HG03439 (cell line): ENCODE data around the gene KIAA0513.

Experiments used
- ATAC-seq: cut with Tn5 transposase; IDR thresholded peaks from one replicate; pipeline ENCODE4 v1.9.1; 2021; ENCODE audit warnings: mild to moderate bottlenecking, moderate library complexity; ENCODE audit not compliant: unreplicated experiment

KIAA0513 gene

DNA sequence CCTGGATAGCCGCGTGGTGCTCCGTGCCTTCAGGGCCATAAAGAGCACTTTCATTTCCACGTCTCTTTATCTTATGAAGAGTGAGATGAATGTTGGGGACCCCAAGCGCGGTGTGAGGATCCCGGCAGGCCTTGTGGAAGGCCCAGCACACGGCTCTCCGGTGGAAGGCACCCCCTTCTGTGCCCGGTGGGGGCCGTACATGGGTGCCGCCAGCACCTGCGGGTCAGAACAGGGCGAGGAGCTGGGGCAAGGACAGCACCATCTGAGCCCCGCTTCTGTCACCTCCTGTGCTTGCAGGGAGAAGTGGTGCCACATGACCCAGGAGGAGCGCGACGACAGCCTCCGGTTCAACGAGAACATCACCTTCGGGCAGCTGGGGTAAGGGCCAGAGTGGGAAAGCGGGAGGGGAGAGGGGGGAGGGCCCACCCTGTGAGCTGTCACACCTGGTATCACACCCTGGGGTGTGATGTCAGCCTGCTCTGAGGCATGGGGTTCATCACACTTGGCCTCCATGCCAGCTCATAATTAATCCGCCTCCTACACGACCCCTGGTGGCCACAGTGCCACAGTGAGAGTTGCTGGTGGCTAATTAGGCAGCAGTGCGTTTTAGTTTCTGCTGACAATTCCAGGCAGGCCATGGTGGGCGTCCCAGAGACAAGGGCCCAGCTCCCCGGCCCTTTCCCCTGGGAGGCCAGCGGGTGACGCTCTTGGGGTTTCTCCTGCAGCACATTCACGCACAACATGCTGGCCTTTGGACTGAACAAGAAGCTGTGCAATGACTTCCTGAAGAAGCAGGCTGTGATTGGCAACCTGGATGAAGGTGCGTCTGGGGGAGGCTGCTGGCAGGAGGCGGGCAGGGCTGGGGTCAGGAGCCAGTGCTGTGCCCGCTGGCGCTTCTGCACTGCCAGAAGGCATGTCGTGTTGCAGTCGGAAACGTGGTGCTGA is 59.0 kb downstream of the KIAA0513 start:
- ATAC-seq: no peak

DNA sequence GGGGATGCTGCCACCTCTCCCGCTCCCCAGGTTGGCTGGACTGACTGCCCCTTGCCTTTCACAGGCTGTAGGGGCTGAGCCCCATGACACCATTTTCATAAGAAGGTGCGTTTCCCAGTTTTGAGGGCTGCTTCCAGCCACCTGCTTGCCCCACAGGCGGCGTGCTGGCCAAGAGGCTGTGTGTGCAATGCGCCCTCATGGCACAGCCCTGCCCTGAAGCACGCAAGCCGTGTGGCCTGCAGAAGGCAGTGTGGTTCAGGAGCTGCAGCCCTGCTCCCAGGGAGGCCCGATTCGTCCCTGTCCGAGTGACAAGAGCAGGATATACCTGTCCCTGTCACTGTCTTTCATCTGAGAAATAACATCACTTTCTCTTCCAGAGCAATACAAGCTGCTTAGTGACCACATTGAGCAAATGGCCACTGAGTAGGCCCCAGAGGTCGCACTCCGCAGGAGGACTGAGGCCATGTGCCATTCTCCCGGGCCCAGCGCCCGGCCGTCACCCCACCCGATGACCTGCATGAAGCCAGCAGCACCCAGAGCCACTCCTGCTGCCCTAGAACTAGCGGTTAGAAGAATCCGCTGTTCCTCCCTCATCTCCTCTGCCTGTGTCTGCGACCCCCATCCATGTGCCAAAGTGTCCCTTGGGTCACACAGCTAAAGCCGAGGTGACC is 60.4 kb downstream of the KIAA0513 start:
- ATAC-seq: no peak

GRCh38 chr16:85088570-85089199 is 61.1 kb downstream of the KIAA0513 start:
- no peak for ATAC-seq

DNA sequence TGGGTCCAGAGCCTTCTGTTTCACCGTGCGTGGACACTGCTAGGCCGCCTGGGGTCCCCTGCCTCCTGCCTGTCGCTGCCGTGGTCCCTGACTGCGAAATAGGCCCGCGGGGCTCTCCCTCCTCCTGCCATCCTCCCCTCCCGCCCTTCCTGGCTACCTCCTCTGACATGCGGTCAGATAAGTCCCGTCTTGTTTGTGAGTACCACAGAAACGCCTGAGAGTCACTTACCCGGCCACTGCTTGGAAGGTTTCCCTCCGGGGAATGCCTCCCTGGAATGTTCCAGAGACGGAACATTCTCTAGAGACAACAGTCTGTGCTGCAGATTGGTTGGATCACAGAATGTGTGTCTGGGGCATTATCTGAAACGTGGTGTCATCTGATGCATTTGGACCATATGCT is 61.9 kb downstream of the KIAA0513 start:
- ATAC-seq: no peak

DNA sequence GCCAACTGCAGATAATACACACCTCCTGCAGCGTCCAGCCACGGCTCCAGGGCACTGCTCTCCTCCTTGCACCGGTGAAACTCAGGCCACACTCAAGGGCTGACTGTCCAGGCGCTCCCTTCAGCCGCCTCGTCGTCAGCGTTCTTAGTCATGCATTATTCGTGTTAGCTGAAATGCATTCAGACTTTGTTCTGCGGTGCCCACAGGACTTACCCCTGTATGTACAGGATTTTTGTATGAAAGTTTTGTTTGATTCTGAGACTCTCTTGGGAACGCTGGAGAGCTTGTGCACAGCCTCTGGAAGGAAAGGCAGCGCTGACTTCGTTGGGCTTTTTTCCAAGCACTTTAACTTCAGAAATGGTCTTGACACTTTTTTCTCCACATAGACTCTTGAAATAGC is 62.6 kb downstream of the KIAA0513 start:
- no peak for ATAC-seq

DNA sequence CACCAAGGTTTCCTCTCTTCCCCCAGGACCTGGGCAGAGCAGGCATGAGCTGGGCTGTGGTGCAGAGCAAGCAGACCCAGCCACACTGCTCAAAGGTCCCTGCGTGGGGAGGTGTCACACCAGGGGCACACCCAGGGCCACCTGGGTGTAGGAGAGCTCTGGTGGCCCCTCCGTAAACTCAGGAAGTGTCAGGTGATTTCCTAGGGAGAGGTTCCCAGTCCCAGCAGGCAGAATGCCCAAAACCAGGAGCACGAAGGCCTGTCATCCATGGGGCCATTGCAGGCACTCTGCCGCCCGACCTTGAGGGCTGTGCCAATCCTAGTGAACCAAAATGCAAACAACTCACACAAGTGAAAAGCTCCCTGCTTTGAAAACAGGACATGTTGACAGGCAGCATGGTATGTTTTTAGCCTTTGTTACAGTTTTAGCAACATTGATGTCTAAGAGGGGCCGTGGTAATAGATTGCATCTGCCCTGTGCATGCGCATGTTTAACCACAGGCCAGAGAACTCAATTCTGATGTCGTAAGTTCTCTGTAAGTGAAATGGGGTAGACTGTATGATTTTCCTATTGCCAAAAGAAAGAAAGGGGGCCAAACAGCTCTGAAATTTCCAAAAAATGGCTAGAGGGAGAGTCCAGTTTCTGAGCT is 63.4 kb downstream of the KIAA0513 start:
- ATAC-seq: no peak

GRCh38 chr16:85091522-85091910 is 63.9 kb downstream of the KIAA0513 start:
- no peak for ATAC-seq

DNA sequence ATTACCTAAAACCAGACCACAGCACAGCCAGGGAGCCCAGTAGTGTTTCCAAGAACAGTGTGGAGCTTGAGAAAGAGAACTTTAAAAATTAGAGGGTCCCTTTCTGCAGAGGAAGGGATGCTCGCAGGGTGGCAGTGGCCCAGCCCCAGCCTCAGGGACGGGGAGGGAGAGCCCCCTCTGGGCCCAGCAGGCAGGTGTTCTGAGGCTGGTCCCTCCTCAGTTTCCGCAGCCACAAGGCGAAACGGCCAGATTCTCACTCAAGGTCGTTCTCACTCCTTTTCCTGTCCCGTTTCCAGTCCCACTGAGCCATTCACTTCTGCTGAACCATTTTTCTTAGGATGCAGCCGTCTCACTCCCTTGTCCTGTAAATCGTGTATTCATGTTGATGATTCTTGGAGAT is 64.7 kb downstream of the KIAA0513 start:
- ATAC-seq: no peak

DNA sequence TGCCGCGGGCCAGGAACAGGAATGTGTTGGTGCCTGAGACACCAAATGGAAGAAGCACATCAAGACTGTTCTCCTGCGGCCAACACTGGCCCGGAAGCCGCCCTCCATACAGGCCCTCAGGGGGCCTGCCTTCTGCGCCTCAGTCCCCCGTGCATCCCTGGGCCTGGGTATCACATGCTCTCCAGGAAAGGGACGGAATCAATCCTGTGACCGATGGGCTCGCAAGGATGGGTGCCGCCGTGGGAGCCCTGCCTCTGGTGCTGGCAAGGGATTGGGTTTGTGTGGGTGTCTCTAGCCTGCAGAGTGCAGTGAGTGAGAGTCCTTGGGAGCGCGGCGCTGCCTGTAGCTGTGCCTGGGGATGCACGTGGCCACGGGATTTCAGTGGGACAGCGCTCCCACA is 65.3 kb downstream of the KIAA0513 start:
- no peak for ATAC-seq

- ATAC-seq: no peak
Observed at GRCh38 chr16:85093705-85094104, 66.1 kb downstream of the KIAA0513 start.

DNA sequence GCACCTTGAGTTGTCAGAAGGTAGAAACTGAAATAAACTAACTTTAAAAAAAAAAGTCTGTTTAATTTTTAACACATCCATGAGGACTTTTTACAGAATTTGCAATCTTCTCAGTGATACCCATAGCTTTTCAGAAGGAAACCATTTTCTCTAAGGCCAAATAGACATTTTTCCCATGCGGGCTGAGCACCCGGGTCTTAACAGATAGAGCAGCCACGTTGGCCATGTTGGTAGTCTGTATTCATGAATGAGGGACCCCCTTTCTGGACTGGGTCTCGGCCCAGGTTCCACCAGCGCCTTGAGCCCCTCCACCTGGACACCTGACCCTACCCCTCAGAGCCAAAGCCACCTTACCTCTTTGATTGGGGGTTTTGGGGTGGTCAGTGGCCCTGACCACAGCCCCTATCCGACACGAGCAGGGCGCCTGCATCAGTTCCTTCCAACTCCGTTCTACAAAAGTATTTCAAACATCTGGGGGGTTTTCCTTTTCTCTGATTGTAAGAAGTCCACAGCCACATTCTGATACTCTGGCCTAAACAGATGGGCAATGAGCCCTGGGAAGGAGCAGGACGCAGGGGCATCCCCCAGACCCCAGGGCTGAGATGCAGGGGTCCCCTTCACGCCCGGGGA is 66.7 kb downstream of the KIAA0513 start:
- ATAC-seq: no peak

GRCh38 chr16:85094812-85095211 is 67.2 kb downstream of the KIAA0513 start:
- no peak for ATAC-seq

GRCh38 chr16:85096921-85097320 is 69.3 kb downstream of the KIAA0513 start:
- ATAC-seq: no peak

- no peak for ATAC-seq
Observed at GRCh38 chr16:85098565-85098964, 71.0 kb downstream of the KIAA0513 start.

DNA sequence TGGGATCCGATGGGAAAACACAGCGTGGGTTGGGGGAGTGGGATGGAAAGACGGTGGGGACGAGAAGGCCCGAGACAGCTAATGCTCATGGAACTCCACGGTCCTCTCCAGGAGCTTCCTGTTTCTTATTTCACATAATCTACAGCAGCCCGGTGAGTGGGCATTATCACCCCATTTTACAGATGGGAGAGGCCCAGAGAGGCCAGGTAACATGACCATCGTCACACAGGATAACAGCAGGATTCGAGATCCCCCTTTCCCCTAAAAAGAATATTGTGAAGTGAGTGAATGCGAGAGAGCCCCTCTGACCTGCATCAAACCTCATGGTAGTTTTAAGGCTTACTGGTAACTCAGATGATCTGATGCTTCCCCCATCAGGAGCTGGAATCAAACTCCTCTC is 72.7 kb downstream of the KIAA0513 start:
- ATAC-seq: no peak

DNA sequence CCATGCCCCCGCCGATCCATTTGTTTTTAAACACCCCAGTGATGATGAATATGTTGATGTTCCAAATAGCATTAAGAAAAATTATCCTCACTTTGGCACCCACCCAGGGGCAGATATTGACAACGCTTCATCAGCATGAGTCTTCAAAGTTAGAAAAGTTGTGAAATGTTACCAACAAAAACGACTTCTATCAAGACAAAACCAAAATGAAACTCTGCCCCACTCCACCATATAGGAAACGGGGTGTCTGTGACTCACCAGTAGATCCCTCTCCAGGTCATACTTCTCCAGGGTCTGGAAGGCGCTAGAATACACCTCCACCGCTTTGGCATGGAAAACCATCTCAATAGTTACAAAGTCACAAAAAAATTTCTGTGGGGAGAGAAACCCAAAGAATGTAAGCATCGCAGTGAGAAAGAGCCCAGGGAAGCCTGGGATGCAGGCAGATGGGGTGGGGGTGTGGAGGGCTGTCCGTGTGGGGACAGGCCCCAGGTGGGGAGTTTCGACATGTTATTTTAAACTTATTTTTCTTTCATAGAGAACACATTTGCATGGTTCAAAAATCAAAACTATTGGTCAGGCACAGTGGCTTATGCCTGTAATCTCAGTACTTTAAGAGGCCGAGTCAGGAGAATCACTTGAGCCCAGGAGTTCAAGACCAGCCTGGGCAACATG is 74.5 kb downstream of the KIAA0513 start:
- no peak for ATAC-seq

GRCh38 chr16:85103114-85104079 is 75.8 kb downstream of the KIAA0513 start:
- ATAC-seq: no peak

GRCh38 chr16:85104147-85104546 is 76.6 kb downstream of the KIAA0513 start:
- no peak for ATAC-seq

GRCh38 chr16:85104821-85105391 is 77.3 kb downstream of the KIAA0513 start:
- no peak for ATAC-seq
